Erythroblast (primary cell): Measurements from ENCODE around the gene TMEFF2.
"Not testable (repeated sequence)": the region's sequence is repeated elsewhere in the genome, so short reads cannot be mapped to it uniquely, and the experiment has no call there.

Experiments used
- DNase-seq, 2 experiments: peaks; one replicate each; lab custom pipeline; 2025; lab: John Stamatoyannopoulos, UW
- GATA1 ChIP-seq: IDR thresholded peaks from 2 replicates; pipeline ENCODE4 v1.6.1; 2011; ENCODE audit warnings: low read depth, mild to moderate bottlenecking, control low read depth, low read length, moderate library complexity
- POLR2A ChIP-seq: IDR thresholded peaks from 2 replicates; pipeline ENCODE4 v1.6.1; 2011; ENCODE audit warnings: mild to moderate bottlenecking, low read length

TMEFF2 gene

DNA sequence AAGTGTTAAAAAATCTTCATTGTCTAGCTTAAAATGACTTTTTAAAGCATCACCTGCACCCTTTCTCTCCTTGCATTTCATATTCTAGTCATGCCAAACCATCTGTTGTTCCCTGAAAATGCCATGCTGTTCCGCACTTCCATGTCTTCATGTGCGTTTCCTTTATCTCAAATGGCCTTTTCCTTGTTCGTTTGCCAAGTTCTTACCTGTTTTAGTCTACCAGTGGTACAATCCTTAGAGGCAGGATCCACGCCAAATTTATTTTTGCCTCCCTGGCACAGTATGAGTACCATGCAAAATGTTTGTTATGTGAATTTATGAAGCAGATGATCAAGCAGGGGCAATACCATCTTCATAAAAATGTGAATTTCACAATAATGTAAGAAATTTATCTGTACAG is 37.0 kb downstream of the TMEFF2 start:
- DNase-seq: no peak
- TF ChIP-seq POLR2A (no peak), GATA1 (no peak)

DNA sequence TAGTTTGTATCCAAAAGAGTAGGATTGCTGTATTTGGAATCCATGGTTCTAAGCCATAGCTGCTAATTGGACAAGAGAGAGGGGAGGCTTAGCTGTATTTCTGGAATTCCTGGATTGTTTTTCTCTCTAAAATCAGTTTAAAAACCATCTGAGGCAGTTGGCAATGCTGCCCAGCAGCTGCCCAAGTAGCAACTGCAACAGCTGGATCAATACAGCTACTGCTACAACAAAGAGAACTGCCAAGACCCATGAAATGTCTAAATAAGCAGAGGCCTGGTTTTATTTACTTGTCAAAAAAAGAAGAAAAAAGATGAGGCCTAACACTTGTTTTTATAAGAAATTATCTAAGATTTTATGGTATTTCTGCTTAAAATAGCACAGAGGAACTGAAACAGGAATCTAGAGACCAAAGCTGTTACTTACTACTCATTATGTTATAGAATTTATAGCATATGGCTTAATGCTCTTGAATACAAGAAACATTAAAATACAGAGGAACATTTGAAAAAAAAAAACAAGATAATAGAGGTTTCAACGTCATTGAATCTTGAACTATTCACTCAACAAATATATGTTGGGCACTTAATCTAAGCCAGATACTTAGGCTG is 39.1 kb downstream of the TMEFF2 start:
- no peak for TF ChIP-seq GATA1
- TF ChIP-seq POLR2A: no peak
- DNase-seq: no peak

DNA sequence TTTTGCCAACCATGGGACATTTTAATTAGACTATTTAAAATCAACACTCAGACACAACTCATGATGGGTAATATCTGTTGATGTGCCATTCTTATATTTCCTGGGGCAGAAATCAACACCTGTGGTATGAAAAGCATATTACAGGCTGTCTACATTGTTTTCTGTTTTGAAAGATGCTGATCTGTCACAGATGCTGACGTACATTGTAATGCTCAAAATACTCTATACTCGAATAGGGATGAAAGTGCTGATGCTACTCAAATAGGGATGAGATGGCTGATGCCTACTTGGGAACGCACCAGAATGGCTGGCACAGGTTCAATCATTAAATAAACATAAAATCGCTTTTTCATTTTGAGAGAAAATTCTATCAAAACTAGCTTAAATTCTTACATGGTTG is 41.2 kb downstream of the TMEFF2 start:
- TF ChIP-seq GATA1 (no peak), POLR2A (no peak)
- no peak for DNase-seq

DNA sequence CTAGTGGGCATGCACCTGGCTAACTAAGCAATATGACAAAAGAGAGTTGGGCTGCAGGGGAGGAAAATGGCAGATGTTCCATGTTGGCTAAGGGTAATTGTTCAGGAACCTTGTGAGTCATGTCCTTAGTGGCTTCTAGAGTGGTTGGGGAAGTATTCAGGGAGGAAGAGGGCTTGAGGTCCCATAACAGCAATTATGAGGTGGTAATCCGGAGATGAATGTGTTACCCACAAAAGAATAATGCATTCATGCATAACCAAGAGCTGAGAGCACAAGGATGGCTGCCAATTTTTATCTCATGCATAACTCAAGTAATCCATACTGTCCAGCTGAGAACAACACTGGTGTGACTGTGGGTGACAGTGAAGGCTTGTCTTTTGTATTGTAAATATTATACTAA is 42.9 kb downstream of the TMEFF2 start:
- DNase-seq: no peak
- TF ChIP-seq POLR2A (no peak), GATA1 (no peak)

DNA sequence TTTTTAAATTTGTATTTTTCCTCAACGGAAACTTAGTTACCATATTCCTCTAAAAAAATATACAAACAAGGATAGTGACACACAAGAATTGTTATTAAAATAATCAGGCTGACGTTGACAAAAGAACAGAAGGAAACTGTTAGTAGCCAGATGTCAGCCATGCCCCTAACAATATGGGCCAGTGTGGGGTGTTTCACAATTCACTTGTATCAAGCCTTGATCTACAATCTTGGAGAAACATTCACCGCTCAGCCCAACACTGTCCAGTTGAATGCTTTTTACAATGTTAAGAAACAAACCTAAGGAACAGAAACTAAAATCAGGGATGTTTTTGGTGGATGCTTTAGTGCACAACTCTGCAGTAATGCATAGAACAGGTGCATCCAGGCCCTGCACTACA is 44.6 kb downstream of the TMEFF2 start:
- TF ChIP-seq GATA1 (no peak), POLR2A (no peak)

DNA sequence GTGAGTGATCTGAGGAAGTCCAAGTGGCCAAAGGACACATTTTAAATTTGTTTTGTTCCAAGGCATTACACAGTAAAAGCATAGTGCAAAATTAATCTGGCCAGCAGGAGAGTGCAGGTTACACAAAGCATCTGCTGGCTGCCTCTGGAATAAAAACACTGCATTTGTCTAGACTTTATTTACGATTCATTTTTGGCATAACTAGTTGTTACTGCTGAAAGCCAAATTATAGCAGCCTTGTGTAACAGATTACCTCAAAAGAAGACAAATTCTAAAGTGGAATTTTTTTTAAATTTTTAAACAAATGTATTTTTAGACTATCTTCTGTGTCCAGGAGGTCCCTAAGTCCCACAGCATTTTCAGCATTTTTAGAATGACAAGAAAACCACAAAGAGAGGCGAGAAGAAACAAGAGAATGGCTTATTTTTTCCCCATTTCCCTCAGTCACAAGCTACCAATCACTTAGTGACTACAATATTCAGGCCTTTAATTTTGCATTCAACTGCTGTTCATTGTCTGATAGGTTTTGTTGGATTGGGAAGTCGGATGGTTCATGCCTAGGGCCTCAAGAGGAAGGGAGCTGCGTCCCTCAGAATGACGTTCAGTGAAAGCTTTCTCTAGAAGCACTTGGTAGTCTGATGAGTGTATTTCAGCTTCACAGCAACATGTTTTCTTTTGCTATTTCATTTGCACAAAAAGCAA is 46.0 kb downstream of the TMEFF2 start:
- no peak for DNase-seq
- TF ChIP-seq GATA1: no peak
- TF ChIP-seq POLR2A: no peak

More for the DNA sequence above, 44.6 kb downstream of the TMEFF2 start:
- DNase-seq: peak in 1 of 2 experiments; percentile 12

DNA sequence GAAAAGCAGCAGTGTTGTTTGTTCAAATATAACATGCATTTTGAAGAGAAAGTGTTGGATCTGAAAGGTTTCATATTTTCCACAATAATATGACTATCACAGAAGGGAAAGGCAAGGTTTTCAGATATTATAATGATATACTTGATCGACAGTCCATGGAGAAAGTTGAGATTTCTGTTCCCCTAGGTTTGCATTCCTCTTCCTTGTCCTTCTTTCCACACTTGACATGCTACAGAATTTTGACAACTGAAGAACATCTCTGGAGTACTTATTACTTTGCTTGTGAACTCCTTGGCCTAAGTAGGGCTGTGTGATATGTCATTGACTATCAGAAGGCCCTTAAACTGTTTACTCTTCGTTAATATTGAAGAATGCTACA is 46.5 kb downstream of the TMEFF2 start:
- DNase-seq: no peak
- no peak for TF ChIP-seq GATA1
- TF ChIP-seq POLR2A: no peak

DNA sequence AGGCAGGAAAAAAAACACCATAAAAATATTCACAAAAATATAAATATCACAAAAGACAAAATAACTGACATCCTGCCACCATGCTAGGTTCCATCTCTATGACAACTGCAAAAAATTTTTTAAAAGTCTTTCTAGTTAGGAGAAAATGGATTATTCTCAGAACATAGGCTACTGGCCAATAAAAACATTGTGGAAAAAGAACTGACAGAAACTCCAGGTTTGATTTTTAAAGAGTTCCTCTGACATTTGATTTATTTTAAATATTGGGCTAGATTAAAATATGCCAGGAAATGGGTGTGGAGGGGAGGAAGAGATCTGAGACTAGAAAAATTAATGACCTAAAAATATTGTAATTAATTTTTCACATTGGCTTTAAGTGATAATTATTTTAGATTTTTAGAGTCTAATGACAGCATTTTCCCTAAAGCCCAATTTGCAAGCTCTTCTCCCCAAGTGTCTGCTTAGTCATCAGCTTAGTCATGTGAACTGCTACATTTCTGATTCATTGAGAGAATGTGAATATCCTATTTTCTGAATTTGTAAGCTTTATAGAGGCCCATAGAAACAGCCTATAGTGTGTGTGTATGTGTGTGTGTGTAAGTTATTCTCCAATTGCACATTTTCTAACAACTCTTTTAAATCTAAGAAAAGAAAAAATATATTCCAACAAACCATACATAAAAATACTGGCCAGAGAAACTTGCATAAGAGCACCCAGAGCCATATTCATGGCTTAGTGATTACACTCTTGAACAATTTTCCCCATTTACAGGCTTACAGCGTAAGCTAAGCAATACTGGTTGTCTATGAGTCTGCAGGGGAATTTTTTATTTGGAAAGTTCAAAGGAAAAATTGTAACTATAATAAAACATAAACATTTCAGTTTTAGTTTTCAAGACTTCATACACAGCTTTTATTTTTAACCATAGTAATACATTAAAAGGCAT is 48.4 kb downstream of the TMEFF2 start:
- no peak for DNase-seq
- TF ChIP-seq POLR2A: no peak
- TF ChIP-seq GATA1: no peak

DNA sequence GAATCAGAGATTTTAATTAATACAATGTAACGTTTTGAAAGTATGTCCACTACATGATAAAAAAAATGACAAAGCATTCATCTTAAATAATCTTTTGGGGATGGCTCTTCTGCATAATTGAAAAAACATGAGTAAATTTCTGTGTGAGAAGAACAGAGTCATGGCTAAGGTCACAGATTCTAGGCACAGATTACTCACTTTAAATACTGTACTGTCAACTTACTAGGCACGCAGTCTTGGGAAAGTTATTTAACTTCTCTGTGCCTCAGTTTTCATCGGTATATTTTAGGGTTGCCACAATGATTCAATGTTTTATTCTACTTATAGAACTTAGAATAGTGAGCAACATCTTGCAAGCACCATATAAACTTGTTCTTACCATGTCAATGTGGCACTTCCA is 49.2 kb downstream of the TMEFF2 start:
- TF ChIP-seq POLR2A: no peak
- no peak for TF ChIP-seq GATA1
- DNase-seq: no peak

DNA sequence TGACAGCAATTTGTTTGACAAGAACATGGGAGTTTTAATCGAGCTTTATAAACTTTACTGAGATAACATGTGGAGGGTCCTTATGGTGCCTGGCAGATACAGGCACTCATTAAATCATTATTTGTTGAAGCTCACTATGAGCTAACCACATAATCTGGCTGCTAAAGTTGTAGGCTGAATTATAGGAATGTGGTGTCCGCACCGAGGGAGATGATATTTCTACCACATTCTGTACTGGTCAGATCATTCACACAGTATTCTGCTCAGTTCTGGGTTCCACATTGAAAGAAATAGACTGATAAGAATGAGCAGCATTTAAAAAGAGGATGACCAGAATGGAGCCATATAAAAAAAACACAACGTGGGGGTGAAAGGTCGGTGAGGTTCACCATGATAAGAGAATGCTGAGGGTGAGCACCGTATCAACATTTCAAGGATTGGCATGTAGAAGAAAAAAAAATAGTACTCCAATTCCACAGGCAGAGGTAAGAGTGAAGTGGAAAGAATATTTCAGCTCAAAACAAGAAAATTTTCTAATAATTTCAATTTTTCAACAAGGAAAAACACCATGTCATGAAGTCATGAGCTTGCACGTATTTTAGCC is 54.4 kb downstream of the TMEFF2 start:
- TF ChIP-seq GATA1: no peak
- TF ChIP-seq POLR2A: no peak
- DNase-seq: no peak

DNA sequence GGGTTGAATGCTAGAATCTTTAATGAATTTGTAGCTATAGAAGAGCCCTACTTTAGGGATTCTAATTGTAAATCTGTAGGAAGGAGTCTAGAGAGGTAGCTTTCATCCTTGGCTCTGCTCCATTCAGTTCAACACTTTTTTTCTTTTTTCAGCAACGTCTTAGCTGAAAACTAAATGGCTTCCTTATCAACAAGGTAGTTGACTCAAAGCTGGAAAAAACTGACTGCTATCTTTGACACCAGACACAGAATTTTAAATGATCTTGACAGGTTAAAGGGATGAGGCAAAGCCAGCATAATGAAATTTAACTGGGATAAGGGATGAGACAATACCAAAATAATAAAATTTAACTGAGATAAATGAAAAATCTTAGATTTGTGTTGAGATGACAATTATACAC is 54.9 kb downstream of the TMEFF2 start:
- DNase-seq: no peak
- no peak for TF ChIP-seq GATA1
- no peak for TF ChIP-seq POLR2A

DNA sequence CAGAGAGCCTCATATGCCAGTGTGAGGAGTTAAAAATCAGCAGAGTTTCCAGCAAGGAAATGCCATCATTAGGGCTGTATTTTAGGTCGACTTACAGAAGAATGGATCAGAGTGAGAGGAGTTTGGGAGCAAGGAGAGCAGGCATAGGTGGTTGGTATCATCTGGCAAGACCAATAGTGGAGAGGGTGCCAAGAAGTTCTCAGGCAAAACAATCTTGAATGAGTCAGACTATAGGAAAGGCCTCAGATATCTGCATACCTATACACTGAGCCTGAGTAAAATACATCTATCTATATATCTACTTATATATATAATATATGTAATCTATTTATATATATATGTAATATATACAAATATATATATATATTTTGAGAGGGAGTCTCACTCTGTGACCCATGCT is 57.3 kb downstream of the TMEFF2 start:
- no peak for DNase-seq
- TF ChIP-seq GATA1 (no peak), POLR2A (no peak)

DNA sequence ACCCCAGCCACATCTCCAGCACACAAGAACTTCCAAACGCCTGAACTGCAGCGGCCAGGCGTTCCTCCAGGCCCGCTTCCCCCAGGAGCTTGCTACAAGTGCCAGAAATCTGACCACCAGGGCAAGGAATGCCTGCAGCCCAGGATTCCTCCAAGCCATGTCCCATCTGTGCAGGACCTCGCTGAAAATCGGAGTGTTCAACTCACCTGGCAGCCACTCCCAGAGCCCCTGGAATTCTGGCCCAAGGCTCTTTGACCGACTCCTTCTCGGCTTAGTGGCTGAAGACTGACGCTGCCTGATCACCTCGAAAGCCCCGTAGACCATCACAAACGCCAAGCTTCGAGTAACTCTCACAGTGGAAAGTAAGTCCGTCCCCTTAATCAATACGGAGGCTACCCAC is 62.1 kb downstream of the TMEFF2 start:
- not testable (repeated sequence) for DNase-seq

DNA sequence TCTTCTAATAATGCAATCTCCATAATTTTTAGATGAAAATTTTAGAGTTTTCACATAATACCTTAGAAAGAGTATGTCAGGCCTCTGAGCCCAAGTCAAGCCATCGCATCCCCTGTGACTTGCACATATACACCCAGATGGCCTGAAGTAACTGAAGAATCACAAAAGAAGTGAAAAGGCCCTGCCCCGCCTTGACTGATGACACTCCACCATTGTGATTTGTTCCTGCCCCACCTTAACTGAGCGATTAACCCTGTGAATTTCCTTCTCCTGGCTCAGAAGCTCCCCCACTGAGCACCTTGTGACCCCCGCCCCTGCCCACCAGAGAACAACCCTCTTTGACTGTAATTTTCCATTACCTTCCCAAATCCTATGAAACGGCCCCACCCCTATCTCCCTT is 64.4 kb downstream of the TMEFF2 start:
- DNase-seq: not testable (repeated sequence)
